ENCODE results near the gene TMEM175. TPM values are rescaled to one million over a fixed set of nuclear protein-coding genes. Genes with fewer than 3 reads are reported as not detected.
A peak's percentile ranks its signal among the peaks of the same experiment; 100 is the strongest.

TMEM175 gene
- total RNA-seq, 2 donors from 2014 or later = 40.2 to 65.3 TPM

DNA sequence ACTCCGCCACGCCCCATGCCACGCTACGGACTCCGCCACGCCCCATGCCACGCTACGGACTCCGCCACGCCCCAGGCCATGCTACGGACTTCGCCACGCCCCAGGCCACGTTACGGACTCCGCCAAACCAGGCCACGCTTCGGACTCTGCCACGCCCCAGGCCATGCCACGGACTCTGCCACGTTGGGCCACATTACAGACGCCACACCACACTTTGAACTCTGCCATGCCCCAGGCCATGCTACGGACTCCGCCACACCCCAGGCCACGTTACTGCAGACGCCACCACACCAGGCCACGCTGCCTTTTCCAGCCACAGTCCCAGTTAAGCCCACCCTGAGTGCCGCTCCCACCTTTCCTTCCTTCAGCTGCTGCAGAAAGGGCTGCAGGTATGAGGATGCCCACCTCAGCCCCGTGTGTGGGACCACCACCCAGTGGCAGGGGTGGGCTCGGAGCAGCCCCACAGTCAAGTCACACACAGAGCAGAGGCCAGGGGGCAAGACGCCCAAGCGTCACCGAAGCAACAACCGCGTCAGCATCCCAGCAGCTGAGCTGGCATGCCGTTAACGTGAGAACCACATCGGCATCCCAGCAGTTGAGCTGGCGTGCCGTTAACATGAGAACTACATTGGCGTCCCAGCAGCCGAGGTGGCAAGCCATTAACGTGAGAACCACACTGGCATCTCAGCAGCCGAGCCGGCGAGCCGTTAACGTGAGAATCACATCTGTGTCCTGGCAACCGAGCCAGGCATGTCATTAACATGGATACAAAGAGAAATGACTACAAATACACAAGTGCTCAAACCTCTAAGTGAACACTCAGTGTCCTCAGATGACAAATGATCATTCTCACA lies 26.5 kb upstream of the TMEM175 start:
- Histone ChIP-seq H3K4me3 (no peak overlapping the region), H3K4me1 (no peaks in the 10 kb centered on the region), H3K27ac (no peak overlapping the region), H3K27me3 (no peaks in the 10 kb centered on the region), H3K9me3 (no peaks in the 10 kb centered on the region), H3K36me3 (replicated peaks in 1 of 2; ENCODE audit: insufficient read depth in 1 of 2, low read depth in 2 of 2) (peaks cover 0 to 4% of the 10 kb centered on the region in 2 donors)
- ATAC-seq = no peak
- TF ChIP-seq POLR2A (IDR thresholded peaks at IDR 0.05) = no peak
- TF ChIP-seq, protein P1, sequence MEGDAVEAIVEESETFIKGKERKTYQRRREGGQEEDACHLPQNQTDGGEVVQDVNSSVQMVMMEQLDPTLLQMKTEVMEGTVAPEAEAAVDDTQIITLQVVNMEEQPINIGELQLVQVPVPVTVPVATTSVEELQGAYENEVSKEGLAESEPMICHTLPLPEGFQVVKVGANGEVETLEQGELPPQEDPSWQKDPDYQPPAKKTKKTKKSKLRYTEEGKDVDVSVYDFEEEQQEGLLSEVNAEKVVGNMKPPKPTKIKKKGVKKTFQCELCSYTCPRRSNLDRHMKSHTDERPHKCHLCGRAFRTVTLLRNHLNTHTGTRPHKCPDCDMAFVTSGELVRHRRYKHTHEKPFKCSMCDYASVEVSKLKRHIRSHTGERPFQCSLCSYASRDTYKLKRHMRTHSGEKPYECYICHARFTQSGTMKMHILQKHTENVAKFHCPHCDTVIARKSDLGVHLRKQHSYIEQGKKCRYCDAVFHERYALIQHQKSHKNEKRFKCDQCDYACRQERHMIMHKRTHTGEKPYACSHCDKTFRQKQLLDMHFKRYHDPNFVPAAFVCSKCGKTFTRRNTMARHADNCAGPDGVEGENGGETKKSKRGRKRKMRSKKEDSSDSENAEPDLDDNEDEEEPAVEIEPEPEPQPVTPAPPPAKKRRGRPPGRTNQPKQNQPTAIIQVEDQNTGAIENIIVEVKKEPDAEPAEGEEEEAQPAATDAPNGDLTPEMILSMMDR (IDR thresholded peaks at IDR 0.05) = no peak
- intact Hi-C loops (cut with DNase I) = no loop called here
- peak in 2 of 4 donors; percentile 37 for DNase-seq
- 95 to 98% methylated on average over 44 to 49 of the region's 49 CpGs for WGBS, 2 donors

DNA sequence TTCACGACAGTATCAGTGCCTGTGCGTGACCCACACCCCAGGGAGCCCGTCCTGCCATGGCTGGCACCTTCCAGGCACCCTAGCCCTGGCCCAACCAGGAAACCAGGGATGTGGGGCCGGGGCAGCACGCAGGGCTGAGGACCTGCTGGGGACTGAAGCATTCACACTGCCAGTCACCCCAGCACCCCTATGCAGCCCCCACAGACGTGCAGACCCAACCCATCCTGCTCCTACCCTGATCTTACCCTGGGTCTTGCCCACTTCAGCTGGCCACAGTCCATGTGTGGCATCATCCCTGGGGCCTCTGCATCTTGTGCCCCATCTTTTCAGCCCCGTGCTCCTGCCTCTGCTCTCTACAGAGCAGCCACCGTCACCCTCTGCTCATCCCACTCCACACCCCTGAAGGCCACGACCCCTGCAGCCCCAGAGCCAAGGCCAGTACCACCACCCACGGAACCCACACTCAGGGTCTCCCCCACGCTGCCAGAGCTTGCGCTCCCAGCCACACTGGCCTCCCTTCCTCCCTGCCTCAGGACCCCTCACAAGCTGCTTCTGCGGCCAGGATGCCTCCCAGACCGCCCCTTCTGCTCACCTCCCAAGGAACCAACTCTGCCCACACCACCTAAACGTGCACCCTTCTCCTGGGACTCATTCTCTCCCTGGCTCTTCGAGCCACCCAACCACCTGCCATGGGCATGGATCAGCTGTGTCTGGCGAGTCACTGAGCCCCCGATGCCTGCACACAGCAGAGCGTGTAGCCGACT lies 25.7 kb upstream of the TMEM175 start:
- no peak overlapping the region for H3K4me3 ChIP-seq
- TF ChIP-seq, protein P1 (IDR thresholded peaks at IDR 0.05) = no peak
- TF ChIP-seq POLR2A (IDR thresholded peaks at IDR 0.05) = no peak
- H3K27me3 ChIP-seq = no peaks in the 10 kb centered on the region
- WGBS, 2 donors = 93 to 99% methylated on average over 12 to 19 of the region's 20 CpGs
- no peaks in the 10 kb centered on the region for H3K4me1 ChIP-seq
- no peak for ATAC-seq
- intact Hi-C loops (cut with DNase I) = no loop called here
- H3K27ac ChIP-seq = no peak overlapping the region
- no peaks in the 10 kb centered on the region for H3K9me3 ChIP-seq
- peaks cover 0 to 11% of the 10 kb centered on the region in 2 donors for H3K36me3 ChIP-seq (replicated peaks in 1 of 2; ENCODE audit: insufficient read depth in 1 of 2, low read depth in 2 of 2)
- no peak for DNase-seq

- no peaks in the 10 kb centered on the region for H3K27me3 ChIP-seq
Measured at GRCh38 chr4:907103-907400, 25.2 kb upstream of the TMEM175 start.

DNA sequence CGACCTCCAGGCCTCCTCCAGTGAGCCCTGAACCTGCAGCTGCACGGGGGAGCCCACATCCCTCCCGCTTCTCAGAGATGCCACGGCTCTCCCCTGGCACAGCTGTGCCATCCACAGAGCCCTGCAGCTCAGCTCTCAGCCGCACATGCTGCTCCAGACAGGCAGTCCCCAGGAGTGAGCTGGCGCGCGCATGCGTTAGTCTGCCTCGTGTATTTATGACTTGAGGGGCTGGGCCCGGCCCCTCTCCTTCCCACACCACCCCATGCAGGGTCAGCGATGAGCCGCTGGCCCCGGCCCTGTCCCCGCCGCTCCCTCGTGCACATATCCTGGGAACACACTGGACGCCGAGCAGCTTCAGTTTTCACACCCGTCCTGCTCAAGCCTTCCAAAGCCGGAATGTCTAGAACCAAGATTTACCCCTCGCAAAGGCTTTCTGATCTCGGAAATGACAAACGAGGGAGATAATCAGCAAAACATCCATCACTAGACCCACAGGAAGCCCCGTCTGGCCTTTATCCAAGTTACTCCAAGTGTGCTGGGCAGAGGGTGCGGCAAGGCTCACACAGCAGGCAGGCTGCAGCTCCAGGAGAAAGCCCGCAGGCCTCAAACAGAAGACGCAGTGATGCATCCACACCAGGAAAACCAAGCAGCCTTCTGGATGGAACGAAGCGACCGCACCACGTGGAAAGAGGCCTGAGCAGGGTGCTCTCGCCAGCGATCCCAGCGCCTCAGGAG lies 24.4 kb upstream of the TMEM175 start:
- Histone ChIP-seq H3K27ac (no peak overlapping the region), H3K36me3 (replicated peaks in 1 of 2; ENCODE audit: insufficient read depth in 1 of 2, low read depth in 2 of 2) (peaks cover 0 to 11% of the 10 kb centered on the region in 2 donors), H3K4me1 (no peaks in the 10 kb centered on the region), H3K27me3 (no peaks in the 10 kb centered on the region), H3K9me3 (no peaks in the 10 kb centered on the region), H3K4me3 (no peak overlapping the region)
- 87 to 90% methylated on average over 22 to 35 of the region's 35 CpGs for WGBS, 2 donors
- ATAC-seq = no peak
- DNase-seq = no peak
- TF ChIP-seq, protein P1 (IDR thresholded peaks at IDR 0.05) = no peak
- TF ChIP-seq POLR2A (IDR thresholded peaks at IDR 0.05) = no peak
- intact Hi-C loops (cut with DNase I) = no loop called here

More at GRCh38 chr4:907103-907400, 25.2 kb upstream of the TMEM175 start:
- no peaks in the 10 kb centered on the region for H3K9me3 ChIP-seq
- DNase-seq (no peak), ATAC-seq (no peak)
- H3K4me3 ChIP-seq = no peak overlapping the region
- peaks cover 0 to 11% of the 10 kb centered on the region in 2 donors for H3K36me3 ChIP-seq (replicated peaks in 1 of 2; ENCODE audit: insufficient read depth in 1 of 2, low read depth in 2 of 2)
- no peaks in the 10 kb centered on the region for H3K4me1 ChIP-seq
- TF ChIP-seq, protein P1 (IDR thresholded peaks at IDR 0.05) = no peak
- TF ChIP-seq POLR2A (IDR thresholded peaks at IDR 0.05) = no peak
- intact Hi-C loops (cut with DNase I) = no loop called here
- 91% methylated on average over 5 of the region's 7 CpGs; no CpG with 5 or more reads in 1 of the 2 donors for WGBS, 2 donors
- no peak overlapping the region for H3K27ac ChIP-seq

Measured in body of pancreas (tissue), 4 donors.